IPS-15b (cell line): ENCODE measurements around the gene MPRIP.
"Not testable (repeated sequence)": the region's sequence is repeated elsewhere in the genome, so short reads cannot be mapped to it uniquely, and the experiment has no call there.

ENCODE experiments used
- H3K27me3 ChIP-seq: one replicate; pipeline ENCODE4 v1.6.1; 2013; ENCODE audit warnings: low read length; ENCODE audit not compliant: control insufficient read depth, insufficient read depth
- H3K36me3 ChIP-seq: one replicate; pipeline ENCODE4 v1.6.1; 2013; ENCODE audit warnings: low read length; ENCODE audit not compliant: control insufficient read depth, insufficient read depth
- H3K4me1 ChIP-seq: one replicate; pipeline ENCODE4 v1.6.1; 2013; ENCODE audit warnings: mild to moderate bottlenecking, low read length; ENCODE audit not compliant: control insufficient read depth, insufficient read depth
- H3K4me3 ChIP-seq: one replicate; pipeline ENCODE4 v1.5.1; 2013; ENCODE audit warnings: low read depth, low read length
- H3K9ac ChIP-seq: one replicate; pipeline ENCODE4 v1.6.1; 2013; ENCODE audit warnings: low read depth, mild to moderate bottlenecking, low read length
- H3K9me3 ChIP-seq: one replicate; pipeline ENCODE4 v1.6.1; 2013; ENCODE audit warnings: mild to moderate bottlenecking, low read length; ENCODE audit not compliant: control insufficient read depth, insufficient read depth

The MPRIP gene

GRCh38 chr17:17190188-17190587 is 147.9 kb downstream of the MPRIP start:
- Histone ChIP-seq H3K4me1 (peaks cover 6% of the 10 kb centered on the region), H3K4me3 (no peak overlapping the region), H3K9me3 (no peaks in the 10 kb centered on the region), H3K36me3 (no peaks in the 10 kb centered on the region), H3K9ac (no peak overlapping the region), H3K27me3 (no peaks in the 10 kb centered on the region)

- Histone ChIP-seq H3K27me3 (no peaks in the 10 kb centered on the region), H3K9ac (no peak overlapping the region), H3K36me3 (no peaks in the 10 kb centered on the region), H3K9me3 (no peaks in the 10 kb centered on the region), H3K4me3 (no peak overlapping the region), H3K4me1 (peaks cover 6% of the 10 kb centered on the region)
These were observed 149.1 kb downstream of the MPRIP start for GRCh38 chr17:17191346-17191792.

DNA sequence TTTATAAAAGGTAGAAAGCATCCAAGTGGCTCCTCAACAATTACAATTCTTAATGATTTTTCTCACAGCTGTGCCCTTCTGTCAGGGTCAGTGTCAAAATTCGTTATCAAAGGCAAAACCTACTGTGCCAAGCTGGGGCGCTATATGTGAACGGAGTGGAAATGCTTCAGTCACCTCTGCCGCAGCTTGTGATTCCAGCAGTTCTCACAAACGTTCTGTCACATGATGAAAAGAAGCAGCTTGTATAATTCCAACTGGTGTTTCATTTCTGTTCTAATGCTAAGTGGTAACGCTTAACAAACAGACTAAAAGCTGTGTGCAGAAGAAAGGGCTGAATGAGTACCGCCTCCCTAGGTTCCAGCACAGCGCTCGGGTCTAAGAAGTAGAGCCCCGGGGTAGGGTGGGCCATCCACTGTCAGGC is 149.7 kb downstream of the MPRIP start:
- H3K9ac ChIP-seq: no peak overlapping the region
- no peaks in the 10 kb centered on the region for H3K9me3 ChIP-seq
- peaks cover 6% of the 10 kb centered on the region for H3K4me1 ChIP-seq
- H3K36me3 ChIP-seq: no peaks in the 10 kb centered on the region
- no peaks in the 10 kb centered on the region for H3K27me3 ChIP-seq
- no peak overlapping the region for H3K4me3 ChIP-seq

- not testable (repeated sequence) for H3K9ac ChIP-seq, H3K4me3 ChIP-seq, H3K4me1 ChIP-seq, H3K36me3 ChIP-seq, H3K27me3 ChIP-seq, H3K9me3 ChIP-seq
These were observed 153.2 kb downstream of the MPRIP start for GRCh38 chr17:17195466-17195865.

DNA sequence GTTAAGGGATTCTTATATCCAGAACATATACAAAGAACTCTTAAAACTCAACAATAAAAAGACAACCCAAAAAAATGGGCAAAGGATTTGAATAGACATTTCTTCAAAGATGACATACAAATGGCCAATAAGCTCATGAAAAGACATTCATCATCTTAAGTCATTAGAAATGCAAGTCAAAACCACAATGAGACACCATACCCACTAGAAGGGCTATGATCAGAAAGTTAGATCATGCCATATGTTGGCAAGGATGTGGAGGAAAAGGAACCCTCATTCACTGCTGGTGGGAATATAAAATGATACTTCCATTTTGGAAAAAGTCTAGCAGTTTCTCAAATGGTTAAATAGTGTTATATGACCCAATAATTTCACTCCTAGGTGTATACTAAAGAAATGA is 154.5 kb downstream of the MPRIP start:
- no peak overlapping the region for H3K4me3 ChIP-seq
- no peak overlapping the region for H3K9ac ChIP-seq
- peaks cover 3% of the 10 kb centered on the region for H3K4me1 ChIP-seq
- H3K36me3 ChIP-seq: no peaks in the 10 kb centered on the region
- no peaks in the 10 kb centered on the region for H3K27me3 ChIP-seq
- no peaks in the 10 kb centered on the region for H3K9me3 ChIP-seq

- H3K4me3 ChIP-seq: no peak overlapping the region
- H3K36me3 ChIP-seq: no peaks in the 10 kb centered on the region
- no peaks in the 10 kb centered on the region for H3K4me1 ChIP-seq
These were observed 156.0 kb downstream of the MPRIP start for GRCh38 chr17:17198281-17198680.

DNA sequence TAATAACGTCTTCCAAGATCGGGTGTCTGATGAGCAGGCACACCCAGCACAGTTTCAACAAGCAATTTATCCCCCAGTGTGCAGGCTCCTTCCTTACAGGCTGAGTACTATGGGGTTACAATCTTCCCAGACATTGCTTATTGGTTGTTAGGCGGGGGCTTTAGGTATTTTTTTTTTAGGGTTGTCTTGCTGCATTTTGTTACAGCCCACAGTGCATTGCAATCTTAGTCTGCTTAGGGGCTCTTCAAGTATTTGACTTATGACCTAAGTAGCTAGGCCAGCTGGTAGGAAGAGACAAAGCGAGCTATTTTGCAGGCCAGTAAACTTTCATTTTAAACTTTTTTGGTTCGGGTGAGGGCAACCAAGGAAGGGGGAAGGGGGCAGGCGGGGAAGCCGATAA is 158.1 kb downstream of the MPRIP start:
- H3K9ac ChIP-seq: no peak overlapping the region
- H3K36me3 ChIP-seq: no peaks in the 10 kb centered on the region

More at GRCh38 chr17:17198281-17198680, 156.0 kb downstream of the MPRIP start:
- H3K9me3 ChIP-seq: no peaks in the 10 kb centered on the region
- no peak overlapping the region for H3K9ac ChIP-seq
- no peaks in the 10 kb centered on the region for H3K27me3 ChIP-seq

DNA sequence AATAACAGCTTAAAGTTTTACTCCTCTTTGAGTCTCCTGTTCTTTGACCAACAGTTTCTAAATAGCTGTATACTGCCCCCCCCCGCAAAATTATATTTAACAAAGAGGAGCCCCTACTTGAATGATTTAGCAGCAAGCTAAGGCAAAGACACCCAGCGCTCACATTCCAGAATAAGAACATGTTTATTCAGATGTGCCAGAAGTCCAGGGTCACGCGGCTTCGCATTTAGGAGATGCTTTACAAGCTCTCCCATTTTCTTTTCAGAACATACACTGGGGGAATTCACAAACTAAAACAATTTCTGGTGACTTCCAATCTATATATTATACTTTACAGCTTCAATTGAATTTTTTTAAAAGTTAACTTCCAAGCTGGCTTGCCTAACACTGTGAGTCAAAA is 158.6 kb downstream of the MPRIP start:
- no peaks in the 10 kb centered on the region for H3K36me3 ChIP-seq
- H3K27me3 ChIP-seq: no peaks in the 10 kb centered on the region
- H3K9me3 ChIP-seq: no peaks in the 10 kb centered on the region
- no peak overlapping the region for H3K9ac ChIP-seq
- H3K4me3 ChIP-seq: no peak overlapping the region
- H3K4me1 ChIP-seq: no peaks in the 10 kb centered on the region

More for the DNA sequence above, 158.1 kb downstream of the MPRIP start:
- Histone ChIP-seq H3K4me1 (no peaks in the 10 kb centered on the region), H3K4me3 (no peak overlapping the region), H3K9me3 (no peaks in the 10 kb centered on the region), H3K27me3 (no peaks in the 10 kb centered on the region)

- no peaks in the 10 kb centered on the region for H3K9me3 ChIP-seq
- no peaks in the 10 kb centered on the region for H3K27me3 ChIP-seq
- H3K4me1 ChIP-seq: no peaks in the 10 kb centered on the region
- H3K9ac ChIP-seq: no peak overlapping the region
- no peak overlapping the region for H3K4me3 ChIP-seq
- H3K36me3 ChIP-seq: no peaks in the 10 kb centered on the region
These were observed 159.0 kb downstream of the MPRIP start for GRCh38 chr17:17201271-17201670.

DNA sequence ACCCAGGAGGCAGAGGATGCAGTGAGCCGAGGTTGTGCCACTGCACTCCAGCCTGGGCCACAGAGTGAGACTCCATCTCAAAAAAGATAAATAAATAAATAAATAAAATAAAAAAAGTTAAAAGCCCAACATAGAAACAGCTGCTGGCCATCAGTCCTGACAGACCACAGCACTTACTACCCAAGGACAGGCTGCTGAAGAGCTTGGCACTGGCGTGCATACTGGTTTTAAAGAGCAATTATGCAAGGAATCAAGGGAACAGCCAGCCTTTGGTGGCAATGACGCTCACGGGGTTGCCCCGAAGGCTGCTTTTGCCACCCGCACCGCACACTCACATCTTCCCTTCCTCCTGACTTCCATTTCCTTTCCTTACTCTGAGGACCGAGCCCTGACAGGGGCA is 159.7 kb downstream of the MPRIP start:
- no peaks in the 10 kb centered on the region for H3K27me3 ChIP-seq
- no peaks in the 10 kb centered on the region for H3K9me3 ChIP-seq
- H3K9ac ChIP-seq: no peak overlapping the region
- no peaks in the 10 kb centered on the region for H3K36me3 ChIP-seq
- no peak overlapping the region for H3K4me3 ChIP-seq
- no peaks in the 10 kb centered on the region for H3K4me1 ChIP-seq

GRCh38 chr17:17203173-17203730 is 161.0 kb downstream of the MPRIP start:
- Histone ChIP-seq H3K9ac (no peak overlapping the region), H3K36me3 (no peaks in the 10 kb centered on the region), H3K4me1 (no peaks in the 10 kb centered on the region), H3K27me3 (no peaks in the 10 kb centered on the region), H3K4me3 (no peak overlapping the region), H3K9me3 (no peaks in the 10 kb centered on the region)

GRCh38 chr17:17204041-17204591 is 161.9 kb downstream of the MPRIP start:
- H3K4me3 ChIP-seq: no peak overlapping the region
- H3K9me3 ChIP-seq: no peaks in the 10 kb centered on the region
- H3K36me3 ChIP-seq: no peaks in the 10 kb centered on the region
- H3K9ac ChIP-seq: no peak overlapping the region
- no peaks in the 10 kb centered on the region for H3K4me1 ChIP-seq
- H3K27me3 ChIP-seq: no peaks in the 10 kb centered on the region
